Ovary (tissue), 9 donors: ENCODE measurements around the gene B3GALT4. TPM values are rescaled to one million over a fixed set of nuclear protein-coding genes. Genes with fewer than 3 reads are reported as not detected.
A peak's percentile ranks its signal among the peaks of the same experiment; 100 is the strongest.

Experiments used
- DNase-seq, 5 donors: peaks; one replicate each; pipeline ENCODE4 v3.0.0-alpha.2; 2019 to 2020
- H3K27ac ChIP-seq, 2 donors: fragments of 200-600 bp; one replicate each; pipeline versions ENCODE4 v1.5.1 to v1.8.0; 2019 to 2022
- H3K27me3 ChIP-seq: fragments of 200-600 bp; one replicate; pipeline ENCODE4 v1.8.0; 2022
- H3K36me3 ChIP-seq: fragments of 200-600 bp; sonication (generic); one replicate; pipeline ENCODE4 v1.5.1; 2019
- H3K4me1 ChIP-seq: one replicate; pipeline ENCODE4 v1.8.1; 2013; ENCODE audit warnings: mild to moderate bottlenecking, moderate library complexity; ENCODE audit not compliant: insufficient read depth
- H3K4me3 ChIP-seq: fragments of 200-600 bp; sonication (generic); one replicate; pipeline ENCODE4 v1.5.1; 2017
- H3K9me3 ChIP-seq, 2 donors: fragments of 200-600 bp in 1 of 2; sonication (generic) in 1 of 2; one replicate each; pipeline versions ENCODE4 v1.5.1 to v1.8.1; 2013 to 2019; ENCODE audit warnings: mild to moderate bottlenecking in 1 of 2, moderate library complexity in 1 of 2
- EP300 ChIP-seq: sonication (generic); formaldehyde crosslinking; IDR thresholded peaks from one replicate; pipeline ENCODE4 v1.6.1; 2017; ENCODE audit warnings: antibody characterized with exemption
- POLR2A ChIP-seq: fragments of 450-650 bp; IDR thresholded peaks from one replicate; pipeline ENCODE4 v1.6.1; 2017; ENCODE audit warnings: antibody characterized with exemption, mild to moderate bottlenecking, moderate library complexity
- WGBS, 3 donors: extraction: QIAGEN DNeasy Blood & Tissue Kit in 1 of 3; methylation state at CpG; one replicate each; pipeline versions ENCODE4 v1.1.5 to v1.1.7; 2013 to 2017; 5-methylcytosine and 5-hydroxymethylcytosine counted together
- intact Hi-C, 4 donors: fragments of 100-400 bp; cut with DNase I; formaldehyde crosslinking; loops; one replicate each; pipeline versions ENCODE4 v1.11.0 to v1.15.1; 2022 to 2023
- polyA plus RNA-seq, 2 donors: library from polyadenylated mRNA; stranded (reverse); fragments of 200-250 nt in 1 of 2; fragments of 350-450 nt in 1 of 2; fragmentation: Illumina TruSeq in 1 of 2; extraction: RNeasy Lipid Tissue Mini Kit (QIAGEN cat#74804) in 1 of 2; gene quantifications; one replicate each; pipeline ENCODE4 v1.2.3, GENCODE V29; 2013 to 2014
- total RNA-seq, 7 donors: library from RNA; depleted of rRNA in 2 of 7; stranded (reverse); fragments of >200 nt in 2 of 7; fragmentation: NEBNext Ultra II Directional in 3 of 7; extraction: Animal tissue kit (Norgen Biotek cat#: 25700) in 3 of 7; gene quantifications; one replicate each; pipeline versions ENCODE4 v1.1.0 to v1.2.4, GENCODE V29; 2016 to 2023
- TF ChIP-seq, protein P1 (sequence below), 3 donors: fragments of 450-650 bp in 2 of 3; fragments of 200-600 bp in 1 of 3; IDR thresholded peaks; one replicate each; pipeline versions ENCODE4 v1.5.1 to v1.8.0; 2016 to 2022; ENCODE audit warnings: antibody characterized with exemption in 3 of 3, mild to moderate bottlenecking in 1 of 3
- donor health status: DM: no; HTN: no; CAD: no; lungs with moderate emphysema.
- donor health status: DM: no; HTN: no; CAD: no.
- donor health status: Bipolar disorder and iron deficiency.
- donor health status: DM: yes; HTN: yes; CAD: no.
- donor health status: DM: no; HTN: no; CAD: no.
- donor health status: DM: yes; HTN: yes; CAD: no.

Gene B3GALT4
- total and polyA plus RNA-seq, 9 donors, result 2.7 to 10.6 (median 6.9) TPM

GRCh38 chr6:33297406-33297955 lies 20.6 kb downstream of the B3GALT4 start:
- peak in 3 of 5 donors; percentile 50 to 64 (median 60) for DNase-seq
- no peaks in the 10 kb centered on the region for H3K9me3 ChIP-seq
- peaks cover 9% of the 10 kb centered on the region for H3K4me1 ChIP-seq
- intact Hi-C loops, result loop anchor here in 1 of 4 donors (10.0 kb wide), 1 partner anchor 117 kb away; the partner anchor contains the start of genes CUTA and PHF1
- TF ChIP-seq, protein P1, sequence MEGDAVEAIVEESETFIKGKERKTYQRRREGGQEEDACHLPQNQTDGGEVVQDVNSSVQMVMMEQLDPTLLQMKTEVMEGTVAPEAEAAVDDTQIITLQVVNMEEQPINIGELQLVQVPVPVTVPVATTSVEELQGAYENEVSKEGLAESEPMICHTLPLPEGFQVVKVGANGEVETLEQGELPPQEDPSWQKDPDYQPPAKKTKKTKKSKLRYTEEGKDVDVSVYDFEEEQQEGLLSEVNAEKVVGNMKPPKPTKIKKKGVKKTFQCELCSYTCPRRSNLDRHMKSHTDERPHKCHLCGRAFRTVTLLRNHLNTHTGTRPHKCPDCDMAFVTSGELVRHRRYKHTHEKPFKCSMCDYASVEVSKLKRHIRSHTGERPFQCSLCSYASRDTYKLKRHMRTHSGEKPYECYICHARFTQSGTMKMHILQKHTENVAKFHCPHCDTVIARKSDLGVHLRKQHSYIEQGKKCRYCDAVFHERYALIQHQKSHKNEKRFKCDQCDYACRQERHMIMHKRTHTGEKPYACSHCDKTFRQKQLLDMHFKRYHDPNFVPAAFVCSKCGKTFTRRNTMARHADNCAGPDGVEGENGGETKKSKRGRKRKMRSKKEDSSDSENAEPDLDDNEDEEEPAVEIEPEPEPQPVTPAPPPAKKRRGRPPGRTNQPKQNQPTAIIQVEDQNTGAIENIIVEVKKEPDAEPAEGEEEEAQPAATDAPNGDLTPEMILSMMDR (IDR thresholded peaks at IDR 0.05), result no peak
- no peak for TF ChIP-seq EP300
- TF ChIP-seq POLR2A, result no peak
- H3K27ac ChIP-seq, result peak overlapping the region; percentile 73 to 96
- WGBS, 3 donors, result 16 to 20% (median 17%) methylated on average over 16 of the region's 16 CpGs
- H3K4me3 ChIP-seq, result peak overlapping the region; percentile 69
- H3K36me3 ChIP-seq, result no peaks in the 10 kb centered on the region
- no peaks in the 10 kb centered on the region for H3K27me3 ChIP-seq

- WGBS, 3 donors, result 1% methylated on average over 33 to 42 of the region's 42 CpGs
These were observed 21.2 kb downstream of the B3GALT4 start for GRCh38 chr6:33297956-33298772.

DNA sequence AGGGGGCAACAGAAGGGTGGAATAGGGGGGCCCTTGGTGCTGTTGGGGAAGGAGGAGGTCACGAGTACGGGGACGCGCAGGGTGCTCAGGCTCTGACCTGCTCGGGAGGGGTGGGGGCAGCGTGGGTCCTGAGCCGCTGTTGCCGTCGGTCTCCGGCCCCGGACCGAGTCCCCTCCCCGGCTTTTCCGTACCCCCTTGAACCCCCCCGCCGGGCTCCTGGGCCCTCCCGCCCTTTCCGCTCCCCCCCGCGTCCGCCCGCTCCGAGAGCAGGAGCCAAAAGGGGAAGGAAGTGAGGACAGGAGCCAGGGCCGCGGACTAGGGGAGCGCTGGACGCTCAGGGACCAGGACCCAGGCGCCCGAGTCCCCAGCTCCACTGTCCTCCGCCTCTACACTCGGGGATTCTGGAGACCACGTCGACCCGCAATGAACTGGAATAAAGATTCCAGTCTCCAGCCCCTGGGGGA lies 21.9 kb downstream of the B3GALT4 start, which contains the start of gene RGL2:
Gene RGL2 (minus strand): TSS at position 170 of the 464 bp plus-strand sequence. CDS start 332 bp downstream, outside the sequence.
- H3K27me3 ChIP-seq, result no peaks in the 10 kb centered on the region
- 0 to 1% (median 1%) methylated on average over 30 to 34 of the region's 34 CpGs for WGBS, 3 donors
- no peaks in the 10 kb centered on the region for H3K36me3 ChIP-seq
- H3K27ac ChIP-seq, result peak within 1 kb of the TSS; percentile 73 to 96
- no peak for TF ChIP-seq EP300
- TF ChIP-seq, protein P1 (IDR thresholded peaks at IDR 0.05), result no peak
- TF ChIP-seq POLR2A, result no peak
- DNase-seq, result peak; percentile 84 to 90 (median 87)
- no peaks in the 10 kb centered on the region for H3K9me3 ChIP-seq
- intact Hi-C loops, result loop anchor here in 1 of 4 donors (10.0 kb wide), 1 partner anchor 116 kb away; the partner anchor contains the start of genes CUTA and PHF1
- peaks cover 9% of the 10 kb centered on the region for H3K4me1 ChIP-seq
- H3K4me3 ChIP-seq, result peak within 1 kb of the TSS; percentile 69

More at GRCh38 chr6:33297956-33298772, 21.2 kb downstream of the B3GALT4 start:
- H3K9me3 ChIP-seq, result no peaks in the 10 kb centered on the region
- H3K27me3 ChIP-seq, result no peaks in the 10 kb centered on the region
- intact Hi-C loops, result loop anchor here in 1 of 4 donors (10.0 kb wide), 1 partner anchor 117 kb away; the partner anchor contains the start of genes CUTA and PHF1
- H3K4me1 ChIP-seq, result peaks cover 9% of the 10 kb centered on the region
- TF ChIP-seq POLR2A (peak; percentile 82), EP300 (no peak)
- H3K36me3 ChIP-seq, result no peaks in the 10 kb centered on the region
- H3K4me3 ChIP-seq, result peak overlapping the region; percentile 69
- DNase-seq, result peak; percentile 67 to 90 (median 71)
- H3K27ac ChIP-seq, result peak overlapping the region; percentile 73 to 96

DNA sequence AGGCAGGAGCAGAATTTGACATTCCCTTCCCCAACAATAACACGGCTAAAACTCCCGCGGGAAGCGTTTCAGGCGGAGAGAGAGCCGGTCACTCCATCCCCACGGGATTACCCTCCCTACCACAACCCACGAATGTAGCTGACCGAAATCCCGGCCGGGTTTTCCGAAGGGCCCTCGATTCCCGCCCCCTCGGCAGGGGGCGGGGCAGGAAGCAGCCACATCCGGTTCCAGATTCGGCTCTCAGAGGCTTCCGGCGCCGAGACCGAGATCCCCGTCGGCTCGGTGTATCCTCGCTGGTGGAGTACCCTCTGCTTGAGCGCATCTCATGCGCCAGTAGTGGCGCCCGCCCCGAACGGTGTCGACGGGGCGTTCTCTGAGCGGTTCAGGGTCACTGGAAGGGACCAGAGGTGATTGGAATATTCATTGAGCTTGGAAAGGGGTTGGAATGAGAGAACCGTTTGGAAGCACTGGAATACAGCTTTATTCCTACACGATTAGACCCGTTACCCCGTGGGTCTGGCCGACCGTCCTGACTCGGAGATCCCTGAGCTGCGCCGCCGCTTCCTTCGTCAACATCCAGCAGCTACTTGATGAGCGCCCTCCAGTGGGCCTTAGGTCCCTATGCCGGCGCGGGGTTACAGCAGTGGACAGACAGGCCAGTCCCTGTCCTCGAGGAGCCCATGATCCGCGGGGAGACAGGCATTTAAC lies 22.5 kb downstream of the B3GALT4 start:
- Histone ChIP-seq H3K9me3 (no peaks in the 10 kb centered on the region), H3K27me3 (no peaks in the 10 kb centered on the region), H3K27ac (peak overlapping the region; percentile 73 to 96), H3K36me3 (no peaks in the 10 kb centered on the region), H3K4me3 (peak overlapping the region; percentile 69), H3K4me1 (peaks cover 9% of the 10 kb centered on the region)
- TF ChIP-seq POLR2A, result peak; percentile 77
- TF ChIP-seq, protein P1 (IDR thresholded peaks at IDR 0.05), result peak in 2 of 3 donors; percentile 52 to 66
- TF ChIP-seq EP300, result peak; percentile 9
- DNase-seq, result peak; percentile 90 to 93 (median 92)
- WGBS, 3 donors, result 0 to 1% (median 0%) methylated on average over 38 to 54 of the region's 54 CpGs
- intact Hi-C loops, result loop anchor here in 1 of 4 donors (10.0 kb wide), 1 partner anchor 115 kb away; the partner anchor contains the start of genes CUTA and PHF1
